GM10248 (cell line): Measurements from ENCODE around the gene ARID2.

Source experiments
- CTCF ChIA-PET: fragments of 300-600 bp; sonication (Branson Sonifier 250); formaldehyde crosslinking; extraction: SDS; loops from one replicate; lab custom pipeline; 2021; ENCODE audit warnings: antibody characterized with exemption; lab: Yijun Ruan, JAX
- POLR2A ChIA-PET: fragments of 350-650 bp; sonication (Branson Sonifier 250); formaldehyde crosslinking; extraction: SDS; loops from one replicate; lab custom pipeline; 2020; ENCODE audit warnings: antibody characterized with exemption; lab: Yijun Ruan, JAX
- DNase-seq: peaks from one replicate; pipeline ENCODE4 v3.0.0; 2012; ENCODE audit errors: extremely low spot score
- TF ChIP-seq, protein P1 (sequence below): IDR thresholded peaks from 2 replicates; pipeline ENCODE4 v1.5.1; 2012; ENCODE audit warnings: mild to moderate bottlenecking, low read depth; ENCODE audit errors: extremely low read depth, missing control alignments, control extremely low read depth

The ARID2 gene

DNA sequence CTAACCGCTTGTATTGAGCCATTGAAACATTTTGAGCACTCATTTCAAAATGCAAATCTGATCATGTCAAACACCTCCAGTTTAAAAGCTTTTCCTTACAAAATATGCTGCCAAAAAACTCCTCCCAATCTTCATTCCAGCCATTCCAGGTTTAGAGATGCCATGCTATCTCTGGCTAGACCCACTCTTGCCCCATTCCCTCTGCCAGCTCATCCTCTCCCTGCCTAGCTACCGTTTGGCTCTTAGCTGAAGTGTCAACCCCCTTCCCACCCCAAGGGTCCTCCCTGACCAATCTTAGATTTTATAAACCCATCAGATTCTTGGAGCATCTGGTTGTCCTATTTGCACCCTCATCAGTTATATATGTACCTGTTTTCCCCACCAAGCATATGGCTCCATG is 185.9 kb downstream of the ARID2 start:
- DNase-seq = no peak
- CTCF ChIA-PET = interaction anchor here (1.1 kb wide), 1 partner anchor 19 kb away, joined by 5 read pairs; no protein-coding TSS in a partner anchor
- TF ChIP-seq, protein P1, sequence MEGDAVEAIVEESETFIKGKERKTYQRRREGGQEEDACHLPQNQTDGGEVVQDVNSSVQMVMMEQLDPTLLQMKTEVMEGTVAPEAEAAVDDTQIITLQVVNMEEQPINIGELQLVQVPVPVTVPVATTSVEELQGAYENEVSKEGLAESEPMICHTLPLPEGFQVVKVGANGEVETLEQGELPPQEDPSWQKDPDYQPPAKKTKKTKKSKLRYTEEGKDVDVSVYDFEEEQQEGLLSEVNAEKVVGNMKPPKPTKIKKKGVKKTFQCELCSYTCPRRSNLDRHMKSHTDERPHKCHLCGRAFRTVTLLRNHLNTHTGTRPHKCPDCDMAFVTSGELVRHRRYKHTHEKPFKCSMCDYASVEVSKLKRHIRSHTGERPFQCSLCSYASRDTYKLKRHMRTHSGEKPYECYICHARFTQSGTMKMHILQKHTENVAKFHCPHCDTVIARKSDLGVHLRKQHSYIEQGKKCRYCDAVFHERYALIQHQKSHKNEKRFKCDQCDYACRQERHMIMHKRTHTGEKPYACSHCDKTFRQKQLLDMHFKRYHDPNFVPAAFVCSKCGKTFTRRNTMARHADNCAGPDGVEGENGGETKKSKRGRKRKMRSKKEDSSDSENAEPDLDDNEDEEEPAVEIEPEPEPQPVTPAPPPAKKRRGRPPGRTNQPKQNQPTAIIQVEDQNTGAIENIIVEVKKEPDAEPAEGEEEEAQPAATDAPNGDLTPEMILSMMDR = no peak
- POLR2A ChIA-PET = no interaction called here

DNA sequence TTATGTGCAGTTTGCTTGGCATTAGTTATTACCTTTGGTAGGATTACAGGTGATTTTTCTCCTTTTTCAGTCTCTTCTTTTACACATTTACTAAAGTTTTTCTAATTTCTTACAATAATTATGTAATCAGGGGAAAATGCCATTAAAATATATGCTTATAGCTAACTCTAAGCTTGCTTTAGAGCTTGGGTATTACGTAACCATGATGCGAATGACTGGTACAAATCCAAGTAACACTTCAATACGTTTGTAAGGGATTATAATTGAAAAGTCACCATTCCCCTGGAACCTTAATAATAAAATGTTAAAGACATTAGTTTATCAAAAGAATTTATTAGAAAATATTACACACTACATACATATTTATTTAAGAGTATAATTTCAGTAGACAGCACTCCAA is 189.3 kb downstream of the ARID2 start:
- no peak for DNase-seq
- TF ChIP-seq, protein P1 = no peak
- ChIA-PET POLR2A (no interaction called here), CTCF (interaction anchor here (1.6 to 2.6 kb wide), 2 partner anchors 10 to 14 kb away, joined by 5 to 7 read pairs; no protein-coding TSS in a partner anchor)

DNA sequence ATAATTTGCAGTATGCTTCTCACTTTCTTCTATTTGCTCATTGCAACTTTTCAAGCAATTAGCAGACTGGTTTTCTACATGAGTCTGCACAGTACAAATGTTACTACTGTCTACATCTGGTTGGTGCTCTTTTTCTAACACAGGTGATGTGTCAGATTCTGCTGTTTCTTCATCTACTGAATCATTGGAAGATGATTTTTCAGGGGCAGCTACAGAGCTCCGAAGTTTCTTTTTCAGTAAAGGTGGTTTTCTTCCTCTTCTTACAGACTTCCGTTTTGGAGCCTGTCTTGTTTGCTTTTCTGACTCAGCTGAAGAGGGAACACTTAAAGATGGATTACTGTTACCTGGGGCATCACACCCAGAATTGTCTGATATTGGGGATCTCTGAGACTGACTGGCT is 198.8 kb downstream of the ARID2 start:
- TF ChIP-seq, protein P1 = no peak
- ChIA-PET CTCF (interaction anchor here (1.2 to 1.6 kb wide), 2 partner anchors 9 kb away, joined by 3 to 7 read pairs; no protein-coding TSS in a partner anchor), POLR2A (no interaction called here)
- DNase-seq = no peak

- TF ChIP-seq, protein P1 = no peak
- DNase-seq = no peak
- POLR2A ChIA-PET = no interaction called here
- CTCF ChIA-PET = no interaction called here
Measured at GRCh38 chr12:45930369-45930768, 200.9 kb downstream of the ARID2 start.

GRCh38 chr12:45933504-45933903 is 204.0 kb downstream of the ARID2 start:
- no peak for DNase-seq
- CTCF ChIA-PET = interaction anchor here (0.8 to 2.1 kb wide), 3 partner anchors 9 to 17 kb away, joined by 3 to 6 read pairs (median 5); no protein-coding TSS in a partner anchor
- POLR2A ChIA-PET = no interaction called here
- TF ChIP-seq, protein P1 = no peak

DNA sequence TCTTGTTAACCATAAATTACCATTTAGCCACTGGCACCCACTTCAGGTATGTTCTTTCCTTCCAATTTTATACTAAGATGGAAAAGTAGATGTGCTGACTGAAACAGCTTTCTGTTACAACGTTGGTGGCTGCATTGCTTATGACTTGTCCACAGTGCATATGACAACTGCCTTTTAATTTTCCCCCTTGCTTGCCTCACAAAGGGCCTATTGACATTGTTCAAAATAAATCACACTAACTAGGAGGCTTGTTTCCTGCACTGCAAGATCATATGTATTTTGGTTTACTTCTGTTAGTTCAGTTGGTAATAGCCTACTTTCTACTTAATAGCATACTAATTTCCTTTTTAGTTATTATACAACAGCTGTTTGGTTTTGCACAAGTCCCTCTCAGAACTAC is 205.4 kb downstream of the ARID2 start:
- TF ChIP-seq, protein P1 = no peak
- ChIA-PET POLR2A (no interaction called here), CTCF (interaction anchor here (1.8 to 2.1 kb wide), 2 partner anchors 14 to 19 kb away, joined by 5 to 6 read pairs; no protein-coding TSS in a partner anchor)

DNA sequence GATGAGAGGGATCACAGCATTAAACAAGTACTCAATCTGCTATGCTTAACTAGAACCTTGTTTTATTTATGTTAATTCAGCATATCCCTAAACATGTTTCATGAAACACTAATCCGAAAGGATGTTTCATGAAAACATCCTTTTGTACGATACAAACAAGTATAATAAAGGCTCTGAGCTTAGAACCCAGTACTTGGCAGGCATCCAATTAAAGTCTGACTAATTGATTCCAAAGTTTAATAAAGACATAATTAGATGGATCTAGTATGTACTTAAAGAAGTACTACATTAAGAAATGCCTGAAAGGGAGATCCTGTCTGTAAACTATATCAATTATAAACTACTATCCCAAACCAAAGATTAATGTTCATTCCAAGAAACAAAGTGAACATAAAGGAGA is 209.1 kb downstream of the ARID2 start:
- CTCF ChIA-PET = interaction anchor here (1.4 kb wide), 1 partner anchor 10 kb away, joined by 3 read pairs; no protein-coding TSS in a partner anchor
- POLR2A ChIA-PET = no interaction called here
- no peak for DNase-seq
- TF ChIP-seq, protein P1 = no peak

More for the DNA sequence above, 205.4 kb downstream of the ARID2 start:
- DNase-seq = no peak
